ENCODE data around the gene ALDH1L1.

ALDH1L1 gene

GRCh38 chr3:126063358-126063965, 116.9 kb downstream of the ALDH1L1 start:
- no peaks in the 10 kb centered on the region for H3K27me3 ChIP-seq (ENCODE audit: insufficient read depth, low read length)
- no peak overlapping the region for H2AK5ac ChIP-seq (ENCODE audit: low read length)
- no peak overlapping the region for H2BK5ac ChIP-seq (ENCODE audit: low read depth, low read length, poor library complexity)
- no peak overlapping the region for H3K27ac ChIP-seq (ENCODE audit: low read depth, low read length)
- peaks cover 0 to 2% of the 10 kb centered on the region in 2 experiments for H3K36me3 ChIP-seq (ENCODE audit: control insufficient read depth in 1 of 2, insufficient read depth in 2 of 2, low read length in 2 of 2)
- no peak overlapping the region for H2BK120ac ChIP-seq (ENCODE audit: insufficient read depth, low read length, poor library complexity)
- H4K8ac ChIP-seq (ENCODE audit: low read depth, low read length), result no peak overlapping the region
- no peaks in the 10 kb centered on the region for H3K9me3 ChIP-seq (ENCODE audit: insufficient read depth, low read depth, low read length)
- no peaks in the 10 kb centered on the region for H3K4me1 ChIP-seq (ENCODE audit: control insufficient read depth in 1 of 2, insufficient read depth in 2 of 2, low read length in 2 of 2)
- no peak overlapping the region for H3K14ac ChIP-seq (ENCODE audit: low read length)
- H3K4me2 ChIP-seq (ENCODE audit: low read length), result no peak overlapping the region
- no peak overlapping the region for H2AFZ ChIP-seq (ENCODE audit: insufficient read depth, low read length, poor library complexity)
- no peak for DNase-seq
- H3K4me3 ChIP-seq (ENCODE audit: low read depth, low read length), result no peak overlapping the region
- no peak overlapping the region for H4K91ac ChIP-seq (ENCODE audit: low read depth, low read length)
- no peak overlapping the region for H4K12ac ChIP-seq (ENCODE audit: low read depth, low read length)
- no peak overlapping the region for H3K23ac ChIP-seq (ENCODE audit: low read length)
- H3K4ac ChIP-seq (ENCODE audit: low read depth, low read length), result no peak overlapping the region
- no peak overlapping the region for H2BK12ac ChIP-seq (ENCODE audit: low read length)
- H3K9ac ChIP-seq (ENCODE audit: low read length), result no peak overlapping the region
- H3K18ac ChIP-seq (ENCODE audit: low read length), result no peak overlapping the region
- no CpG with 5 or more reads among the region's 8 CpGs for WGBS (ENCODE audit: extremely low coverage, insufficient coverage, insufficient read length)
- H3K79me2 ChIP-seq (ENCODE audit: control insufficient read depth, insufficient read depth, low read length, poor library complexity), result no peaks in the 10 kb centered on the region
- no peaks in the 10 kb centered on the region for H3K79me1 ChIP-seq (ENCODE audit: low read length)

DNA sequence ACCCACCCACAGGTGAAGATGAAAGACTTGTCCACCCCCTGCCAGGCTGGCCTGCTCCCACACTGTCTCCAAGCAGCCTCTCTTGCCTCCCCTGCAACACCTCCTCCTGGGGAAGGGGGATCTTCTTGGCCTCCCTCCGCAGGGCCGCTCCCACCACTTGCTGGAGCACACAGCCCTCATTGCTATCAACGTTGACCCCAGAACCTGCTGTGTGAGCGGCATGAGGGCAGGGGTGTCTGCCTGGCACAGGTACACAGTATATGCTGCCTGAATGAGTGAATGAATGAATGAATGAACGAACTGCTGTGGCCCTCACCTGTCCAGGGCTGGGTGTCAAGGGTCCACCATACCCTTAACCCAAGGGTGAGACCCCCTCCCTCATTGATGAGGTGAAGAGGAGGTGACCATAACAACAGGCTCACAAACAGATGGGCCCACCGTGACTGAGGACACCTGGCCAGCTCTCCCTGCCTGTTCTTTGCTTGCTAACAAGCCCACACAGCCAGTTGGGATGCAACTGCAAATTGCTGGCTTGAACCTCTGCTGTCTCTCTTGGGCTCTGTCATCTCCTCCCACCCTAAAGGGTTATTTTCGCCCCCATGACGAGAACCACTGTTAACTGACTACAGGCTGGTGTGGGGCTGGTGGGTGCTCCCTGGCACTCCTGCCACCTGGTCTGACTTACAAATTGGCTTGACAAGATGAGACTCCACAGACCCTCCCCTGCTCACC, 118.9 kb downstream of the ALDH1L1 start:
- H3K4ac ChIP-seq (ENCODE audit: low read depth, low read length), result no peak overlapping the region

DNA sequence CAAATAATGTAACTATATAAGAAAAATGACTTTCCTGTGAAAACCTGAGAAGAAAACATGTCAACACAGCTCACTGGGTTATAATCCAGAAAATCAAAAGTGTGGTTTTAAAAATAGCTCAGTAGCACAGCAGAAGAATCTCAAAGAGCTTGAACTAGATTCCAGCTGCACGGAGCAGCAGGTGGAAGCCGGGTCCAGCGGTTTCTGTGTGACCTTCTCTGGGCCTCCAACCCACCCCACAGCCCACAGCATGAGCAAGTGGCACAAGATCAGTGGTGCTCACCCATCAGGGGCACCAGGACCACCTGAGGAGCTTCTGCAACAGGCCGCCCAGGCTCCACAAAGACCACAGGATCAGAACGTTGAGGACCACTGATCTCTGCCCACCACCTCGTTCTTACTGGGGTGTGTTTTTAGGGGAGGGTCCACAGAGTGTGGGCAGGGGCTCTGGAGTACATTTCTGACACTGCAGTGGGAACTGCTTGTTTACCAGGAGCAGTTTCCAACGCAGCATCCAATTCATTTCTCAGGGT, 119.7 kb downstream of the ALDH1L1 start:
- H3K18ac ChIP-seq (ENCODE audit: low read length), result no peak overlapping the region
- H4K91ac ChIP-seq (ENCODE audit: low read depth, low read length), result no peak overlapping the region
- H3K9me3 ChIP-seq (ENCODE audit: insufficient read depth, low read depth, low read length), result no peaks in the 10 kb centered on the region
- no peaks in the 10 kb centered on the region for H3K79me2 ChIP-seq (ENCODE audit: control insufficient read depth, insufficient read depth, low read length, poor library complexity)
- no peak for DNase-seq
- no peak overlapping the region for H4K8ac ChIP-seq (ENCODE audit: low read depth, low read length)
- WGBS (ENCODE audit: extremely low coverage, insufficient coverage, insufficient read length), result no CpG with 5 or more reads among the region's 7 CpGs
- peaks cover 9 to 10% of the 10 kb centered on the region in 2 experiments for H3K4me1 ChIP-seq (ENCODE audit: control insufficient read depth in 1 of 2, insufficient read depth in 2 of 2, low read length in 2 of 2)
- no peaks in the 10 kb centered on the region for H3K27me3 ChIP-seq (ENCODE audit: insufficient read depth, low read length)
- no peak overlapping the region for H3K4ac ChIP-seq (ENCODE audit: low read depth, low read length)
- H2BK120ac ChIP-seq (ENCODE audit: insufficient read depth, low read length, poor library complexity), result no peak overlapping the region
- no peak overlapping the region for H3K27ac ChIP-seq (ENCODE audit: low read depth, low read length)
- no peak overlapping the region for H2AK5ac ChIP-seq (ENCODE audit: low read length)
- no peak overlapping the region for H3K4me3 ChIP-seq (ENCODE audit: low read depth, low read length)
- no peaks in the 10 kb centered on the region for H3K36me3 ChIP-seq (ENCODE audit: control insufficient read depth in 1 of 2, insufficient read depth in 2 of 2, low read length in 2 of 2)
- no peak overlapping the region for H2BK5ac ChIP-seq (ENCODE audit: low read depth, low read length, poor library complexity)
- H4K12ac ChIP-seq (ENCODE audit: low read depth, low read length), result no peak overlapping the region
- H2BK12ac ChIP-seq (ENCODE audit: low read length), result no peak overlapping the region
- H2AFZ ChIP-seq (ENCODE audit: insufficient read depth, low read length, poor library complexity), result no peak overlapping the region
- no peak overlapping the region for H3K23ac ChIP-seq (ENCODE audit: low read length)
- no peaks in the 10 kb centered on the region for H3K79me1 ChIP-seq (ENCODE audit: low read length)
- no peak overlapping the region for H3K4me2 ChIP-seq (ENCODE audit: low read length)
- no peak overlapping the region for H3K14ac ChIP-seq (ENCODE audit: low read length)
- no peak overlapping the region for H3K9ac ChIP-seq (ENCODE audit: low read length)

More for the DNA sequence above, 118.9 kb downstream of the ALDH1L1 start:
- Histone ChIP-seq H3K36me3 (ENCODE audit: control insufficient read depth in 1 of 2, insufficient read depth in 2 of 2, low read length in 2 of 2) (no peaks in the 10 kb centered on the region), H2AFZ (ENCODE audit: insufficient read depth, low read length, poor library complexity) (no peak overlapping the region), H3K4me3 (ENCODE audit: low read depth, low read length) (no peak overlapping the region), H3K9ac (ENCODE audit: low read length) (no peak overlapping the region), H3K27ac (ENCODE audit: low read depth, low read length) (no peak overlapping the region), H3K9me3 (ENCODE audit: insufficient read depth, low read depth, low read length) (no peaks in the 10 kb centered on the region), H2BK12ac (ENCODE audit: low read length) (no peak overlapping the region), H3K14ac (ENCODE audit: low read length) (no peak overlapping the region), H3K79me1 (ENCODE audit: low read length) (no peaks in the 10 kb centered on the region), H3K23ac (ENCODE audit: low read length) (no peak overlapping the region), H4K8ac (ENCODE audit: low read depth, low read length) (no peak overlapping the region), H3K4me1 (ENCODE audit: control insufficient read depth in 1 of 2, insufficient read depth in 2 of 2, low read length in 2 of 2) (peaks cover 9 to 10% of the 10 kb centered on the region in 2 experiments), H3K18ac (ENCODE audit: low read length) (no peak overlapping the region), H4K12ac (ENCODE audit: low read depth, low read length) (no peak overlapping the region), H2BK120ac (ENCODE audit: insufficient read depth, low read length, poor library complexity) (no peak overlapping the region), H4K91ac (ENCODE audit: low read depth, low read length) (no peak overlapping the region), H2AK5ac (ENCODE audit: low read length) (no peak overlapping the region), H3K4me2 (ENCODE audit: low read length) (no peak overlapping the region), H3K79me2 (ENCODE audit: control insufficient read depth, insufficient read depth, low read length, poor library complexity) (no peaks in the 10 kb centered on the region), H3K27me3 (ENCODE audit: insufficient read depth, low read length) (no peaks in the 10 kb centered on the region), H2BK5ac (ENCODE audit: low read depth, low read length, poor library complexity) (no peak overlapping the region)
- WGBS (ENCODE audit: extremely low coverage, insufficient coverage, insufficient read length), result no CpG with 5 or more reads among the region's 8 CpGs
- DNase-seq, result no peak

DNA sequence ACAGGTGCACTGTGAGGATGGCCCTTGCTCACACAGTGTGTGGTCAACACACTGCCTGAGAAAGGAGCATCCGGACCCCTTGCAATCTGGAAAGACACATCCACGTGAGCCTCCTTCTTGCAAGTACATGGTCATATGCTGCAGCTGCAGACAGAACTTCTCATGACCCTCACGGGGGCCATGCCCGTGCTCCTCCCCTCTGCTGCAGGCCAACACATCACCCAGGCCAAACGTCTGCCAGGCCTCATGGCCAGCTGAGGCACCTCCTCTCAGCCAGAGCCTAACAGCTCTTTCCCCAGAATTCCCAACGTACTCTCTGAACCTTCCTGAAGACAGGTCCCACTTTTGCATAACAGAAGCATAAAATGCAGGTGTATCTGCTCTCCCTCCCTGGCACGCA, 121.7 kb downstream of the ALDH1L1 start:
- H2AK5ac ChIP-seq (ENCODE audit: low read length), result no peak overlapping the region
- H3K23ac ChIP-seq (ENCODE audit: low read length), result no peak overlapping the region
- H3K14ac ChIP-seq (ENCODE audit: low read length), result no peak overlapping the region
- H3K79me2 ChIP-seq (ENCODE audit: control insufficient read depth, insufficient read depth, low read length, poor library complexity), result no peaks in the 10 kb centered on the region
- H3K18ac ChIP-seq (ENCODE audit: low read length), result no peak overlapping the region
- H3K4me3 ChIP-seq (ENCODE audit: low read depth, low read length), result no peak overlapping the region
- H4K91ac ChIP-seq (ENCODE audit: low read depth, low read length), result no peak overlapping the region
- WGBS (ENCODE audit: extremely low coverage, insufficient coverage, insufficient read length), result no CpG with 5 or more reads among the region's 7 CpGs
- H3K9me3 ChIP-seq (ENCODE audit: insufficient read depth, low read depth, low read length), result no peaks in the 10 kb centered on the region
- H3K4me2 ChIP-seq (ENCODE audit: low read length), result no peak overlapping the region
- H2BK120ac ChIP-seq (ENCODE audit: insufficient read depth, low read length, poor library complexity), result no peak overlapping the region
- no peak overlapping the region for H2BK12ac ChIP-seq (ENCODE audit: low read length)
- H3K4me1 ChIP-seq (ENCODE audit: control insufficient read depth in 1 of 2, insufficient read depth in 2 of 2, low read length in 2 of 2), result peaks cover 9 to 10% of the 10 kb centered on the region in 2 experiments
- no peak overlapping the region for H2BK5ac ChIP-seq (ENCODE audit: low read depth, low read length, poor library complexity)
- no peak overlapping the region for H3K4ac ChIP-seq (ENCODE audit: low read depth, low read length)
- DNase-seq, result no peak
- H3K36me3 ChIP-seq (ENCODE audit: control insufficient read depth in 1 of 2, insufficient read depth in 2 of 2, low read length in 2 of 2), result no peaks in the 10 kb centered on the region
- no peak overlapping the region for H2AFZ ChIP-seq (ENCODE audit: insufficient read depth, low read length, poor library complexity)
- no peaks in the 10 kb centered on the region for H3K27me3 ChIP-seq (ENCODE audit: insufficient read depth, low read length)
- H3K27ac ChIP-seq (ENCODE audit: low read depth, low read length), result no peak overlapping the region
- H4K12ac ChIP-seq (ENCODE audit: low read depth, low read length), result no peak overlapping the region
- no peak overlapping the region for H3K9ac ChIP-seq (ENCODE audit: low read length)
- no peak overlapping the region for H4K8ac ChIP-seq (ENCODE audit: low read depth, low read length)
- H3K79me1 ChIP-seq (ENCODE audit: low read length), result no peaks in the 10 kb centered on the region
